Cerebellar nuclear complex (tissue), 1 donor: ENCODE results near the gene RRAGA.
"Not testable (repeated sequence)": the region's sequence is repeated elsewhere in the genome, so short reads cannot be mapped to it uniquely, and the experiment has no call there.

Experiments
- DNase-seq, 2 experiments: peaks; one replicate each; lab custom pipeline; 2025; lab: John Stamatoyannopoulos, UW

Gene RRAGA

GRCh38 chr9:19048966-19049916 is at the start of gene RRAGA:
Gene RRAGA, plus strand, starts transcription at chr9:19049427. Its CDS starts 233 bp downstream, at chr9:19049660.
- peak in 1 of 2 experiments; percentile 60 for DNase-seq

- DNase-seq: no peak
Observed at GRCh38 chr9:19000133-19000532, 49.1 kb upstream of the RRAGA start.

- no peak for DNase-seq
Observed at GRCh38 chr9:19009391-19009965, 39.7 kb upstream of the RRAGA start.

GRCh38 chr9:19018201-19018600 is 31.0 kb upstream of the RRAGA start:
- no peak for DNase-seq

- peak in 1 of 2 experiments; percentile 1 for DNase-seq
Observed at GRCh38 chr9:19020886-19021455, 28.3 kb upstream of the RRAGA start.

GRCh38 chr9:19021649-19022048 is 27.6 kb upstream of the RRAGA start:
- DNase-seq: not testable (repeated sequence)

- DNase-seq: no peak
Observed at GRCh38 chr9:19022206-19022605, 27.0 kb upstream of the RRAGA start.

- no peak for DNase-seq
Observed at GRCh38 chr9:19023078-19023477, 26.1 kb upstream of the RRAGA start.

GRCh38 chr9:19026375-19026774 is 22.9 kb upstream of the RRAGA start:
- no peak for DNase-seq

- no peak for DNase-seq
Observed at GRCh38 chr9:19027825-19028224, 21.4 kb upstream of the RRAGA start.

GRCh38 chr9:19028835-19029451 is 20.3 kb upstream of the RRAGA start:
- peak in 1 of 2 experiments; percentile 26 for DNase-seq

GRCh38 chr9:19030899-19031298 is 18.3 kb upstream of the RRAGA start:
- no peak for DNase-seq

- no peak for DNase-seq
Observed at GRCh38 chr9:19032406-19032805, 16.8 kb upstream of the RRAGA start.

- no peak for DNase-seq
Observed at GRCh38 chr9:19033015-19033414, 16.2 kb upstream of the RRAGA start, which contains the start of gene SAXO1. Gene SAXO1, minus strand, starts transcription at chr9:19033209. Its CDS starts 301 bp downstream, at chr9:19032908.

- no peak for DNase-seq
Observed at GRCh38 chr9:19036611-19037010, 12.6 kb upstream of the RRAGA start.

- peak in 1 of 2 experiments; percentile 54 for DNase-seq
Observed at GRCh38 chr9:19049917-19050636, 850 bp downstream of the RRAGA start.

- no peak for DNase-seq
Observed at GRCh38 chr9:19050637-19051591, 1.7 kb downstream of the RRAGA start.

- DNase-seq: no peak
Observed at GRCh38 chr9:19057033-19057432, 7.8 kb downstream of the RRAGA start.

- no peak for DNase-seq
Observed at GRCh38 chr9:19074229-19074628, 25.0 kb downstream of the RRAGA start.

GRCh38 chr9:19074836-19075235 is 25.6 kb downstream of the RRAGA start:
- DNase-seq: no peak
